Calu3 (cell line): Measurements from ENCODE around the gene BCAS1. TPM values are rescaled to one million over a fixed set of nuclear protein-coding genes. Genes with fewer than 3 reads are reported as not detected.

Source experiments
- BruUV-seq: library from RNA; stranded (reverse); fragments of 400-500 nt; replicated peaks from 2 replicates; lab custom pipeline; 2021; lab: Mats Ljungman, UMichigan
- CTCF ChIA-PET: fragments of 300-600 bp; sonication (Branson Sonifier 250); formaldehyde crosslinking; loops from one replicate; lab custom pipeline; 2022; ENCODE audit warnings: antibody characterized with exemption; lab: Charles Lee
- DNase-seq: peaks from one replicate; pipeline ENCODE4 v3.0.0; 2022
- H3K27ac Mint-ChIP-seq: one replicate; pipeline ENCODE4 v1.8.0; 2022; ENCODE audit warnings: mixed read lengths; ENCODE audit not compliant: unreplicated experiment
- H3K27me3 Mint-ChIP-seq: one replicate; pipeline ENCODE4 v1.8.0; 2022; ENCODE audit warnings: mixed read lengths; ENCODE audit not compliant: unreplicated experiment
- H3K36me3 Mint-ChIP-seq: one replicate; pipeline ENCODE4 v1.8.0; 2022; ENCODE audit warnings: mild to moderate bottlenecking, moderate library complexity, mixed read lengths; ENCODE audit not compliant: insufficient read depth, unreplicated experiment
- H3K4me1 Mint-ChIP-seq: one replicate; pipeline ENCODE4 v1.8.0; 2022; ENCODE audit warnings: mild to moderate bottlenecking, low read depth, mixed read lengths; ENCODE audit not compliant: unreplicated experiment
- H3K4me3 Mint-ChIP-seq: one replicate; pipeline ENCODE4 v1.8.0; 2022; ENCODE audit warnings: mild to moderate bottlenecking, low read depth, moderate library complexity, mixed read lengths; ENCODE audit not compliant: unreplicated experiment
- H3K9me3 Mint-ChIP-seq: one replicate; pipeline ENCODE4 v1.8.0; 2022; ENCODE audit warnings: low read depth, mixed read lengths; ENCODE audit not compliant: unreplicated experiment
- CTCF ChIP-seq: fragments of 200-600 bp; IDR thresholded peaks from one replicate; pipeline ENCODE4 v1.8.0; 2022; ENCODE audit warnings: antibody characterized with exemption; ENCODE audit not compliant: unreplicated experiment
- intact Hi-C: fragments of 100-400 bp; cut with micrococcal nuclease; formaldehyde crosslinking; loops from one replicate; pipeline ENCODE4 v1.10.0; 2022; ENCODE audit not compliant: unreplicated experiment
- total RNA-seq: library from RNA; stranded (reverse); gene quantifications from 2 replicates; pipeline ENCODE4 v1.2.3, GENCODE V29; 2022

The BCAS1 gene
- total RNA-seq, 1 experiment from 2014 or later = 11.1 TPM

- CTCF ChIA-PET = interaction anchor here (0.5 to 4.6 kb wide), 6 partner anchors 8 to 470 kb away, joined by 3 to 51 read pairs (median 5); no protein-coding TSS in a partner anchor
- H3K27ac Mint-ChIP-seq = peak overlapping the region; percentile 90
- intact Hi-C loops = loop anchor here (5.0 kb wide), 1 partner anchor 296 kb away; no protein-coding TSS in a partner anchor
- no peak overlapping the region for H3K4me3 Mint-ChIP-seq
- DNase-seq = no peak
- peaks cover 8% of the 10 kb centered on the region for H3K36me3 Mint-ChIP-seq
- no peak for TF ChIP-seq CTCF
- no TSS peak for BruUV-seq
- H3K4me1 Mint-ChIP-seq = peaks cover 70% of the 10 kb centered on the region
- no peaks in the 10 kb centered on the region for H3K9me3 Mint-ChIP-seq
- H3K27me3 Mint-ChIP-seq = no peaks in the 10 kb centered on the region
Measured at GRCh38 chr20:53918020-53918311, 152.4 kb downstream of the BCAS1 start.

- intact Hi-C loops = loop anchor here (2.0 to 5.0 kb wide), 3 partner anchors 89 to 295 kb away; no protein-coding TSS in a partner anchor
- peak overlapping the region; percentile 90 for H3K27ac Mint-ChIP-seq
- peak; percentile 56 for DNase-seq
- no peaks in the 10 kb centered on the region for H3K27me3 Mint-ChIP-seq
- H3K4me3 Mint-ChIP-seq = peak overlapping the region; percentile 34
- TSS peak; percentile 79 for BruUV-seq
- H3K36me3 Mint-ChIP-seq = peaks cover 8% of the 10 kb centered on the region
- CTCF ChIA-PET = interaction anchor here (0.5 to 4.6 kb wide), 10 partner anchors 9 to 470 kb away, joined by 3 to 60 read pairs (median 6); no protein-coding TSS in a partner anchor
- H3K9me3 Mint-ChIP-seq = no peaks in the 10 kb centered on the region
- peaks cover 65% of the 10 kb centered on the region for H3K4me1 Mint-ChIP-seq
- no peak for TF ChIP-seq CTCF
Measured at GRCh38 chr20:53917145-53918019, 153.0 kb downstream of the BCAS1 start.

- peak overlapping the region; percentile 90 for H3K27ac Mint-ChIP-seq
- no peaks in the 10 kb centered on the region for H3K27me3 Mint-ChIP-seq
- BruUV-seq = no TSS peak
- TF ChIP-seq CTCF = no peak
- CTCF ChIA-PET = interaction anchor here (0.5 to 4.6 kb wide), 36 partner anchors 9 to 368 kb away, joined by 3 to 60 read pairs (median 5); no protein-coding TSS in a partner anchor
- no peaks in the 10 kb centered on the region for H3K9me3 Mint-ChIP-seq
- intact Hi-C loops = loop anchor here (1.0 to 5.0 kb wide), 4 partner anchors 24 to 294 kb away; no protein-coding TSS in a partner anchor
- peaks cover 55% of the 10 kb centered on the region for H3K4me1 Mint-ChIP-seq
- no peak for DNase-seq
- peaks cover 8% of the 10 kb centered on the region for H3K36me3 Mint-ChIP-seq
- H3K4me3 Mint-ChIP-seq = peak overlapping the region; percentile 71
Measured at GRCh38 chr20:53916173-53916512, 154.3 kb downstream of the BCAS1 start.

- Mint-ChIP-seq H3K27me3 (no peaks in the 10 kb centered on the region), H3K4me3 (peak overlapping the region; percentile 71), H3K36me3 (peaks cover 10% of the 10 kb centered on the region), H3K9me3 (peaks cover 3% of the 10 kb centered on the region), H3K4me1 (peaks cover 50% of the 10 kb centered on the region), H3K27ac (peak overlapping the region; percentile 90)
- DNase-seq = peak; percentile 99
- TF ChIP-seq CTCF = peak; percentile 91
- CTCF ChIA-PET = interaction anchor here (0.5 to 4.6 kb wide), 38 partner anchors 9 to 368 kb away, joined by 3 to 60 read pairs (median 5); no protein-coding TSS in a partner anchor
- intact Hi-C loops = loop anchor here (1.0 to 5.0 kb wide), 9 partner anchors 25 to 336 kb away; no protein-coding TSS in a partner anchor
- BruUV-seq = no TSS peak
Measured at GRCh38 chr20:53915446-53916172, 154.8 kb downstream of the BCAS1 start.
